ENCODE data around the gene FAM161B.
A peak's percentile ranks its signal among the peaks of the same experiment; 100 is the strongest.
"Not testable (repeated sequence)": the region's sequence is repeated elsewhere in the genome, so short reads cannot be mapped to it uniquely, and the experiment has no call there.

FAM161B gene, protein sequence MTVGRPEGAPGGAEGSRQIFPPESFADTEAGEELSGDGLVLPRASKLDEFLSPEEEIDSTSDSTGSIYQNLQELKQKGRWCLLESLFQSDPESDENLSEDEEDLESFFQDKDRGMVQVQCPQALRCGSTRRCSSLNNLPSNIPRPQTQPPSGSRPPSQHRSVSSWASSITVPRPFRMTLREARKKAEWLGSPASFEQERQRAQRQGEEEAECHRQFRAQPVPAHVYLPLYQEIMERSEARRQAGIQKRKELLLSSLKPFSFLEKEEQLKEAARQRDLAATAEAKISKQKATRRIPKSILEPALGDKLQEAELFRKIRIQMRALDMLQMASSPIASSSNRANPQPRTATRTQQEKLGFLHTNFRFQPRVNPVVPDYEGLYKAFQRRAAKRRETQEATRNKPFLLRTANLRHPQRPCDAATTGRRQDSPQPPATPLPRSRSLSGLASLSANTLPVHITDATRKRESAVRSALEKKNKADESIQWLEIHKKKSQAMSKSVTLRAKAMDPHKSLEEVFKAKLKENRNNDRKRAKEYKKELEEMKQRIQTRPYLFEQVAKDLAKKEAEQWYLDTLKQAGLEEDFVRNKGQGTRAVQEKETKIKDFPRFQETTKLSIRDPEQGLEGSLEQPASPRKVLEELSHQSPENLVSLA

DNA sequence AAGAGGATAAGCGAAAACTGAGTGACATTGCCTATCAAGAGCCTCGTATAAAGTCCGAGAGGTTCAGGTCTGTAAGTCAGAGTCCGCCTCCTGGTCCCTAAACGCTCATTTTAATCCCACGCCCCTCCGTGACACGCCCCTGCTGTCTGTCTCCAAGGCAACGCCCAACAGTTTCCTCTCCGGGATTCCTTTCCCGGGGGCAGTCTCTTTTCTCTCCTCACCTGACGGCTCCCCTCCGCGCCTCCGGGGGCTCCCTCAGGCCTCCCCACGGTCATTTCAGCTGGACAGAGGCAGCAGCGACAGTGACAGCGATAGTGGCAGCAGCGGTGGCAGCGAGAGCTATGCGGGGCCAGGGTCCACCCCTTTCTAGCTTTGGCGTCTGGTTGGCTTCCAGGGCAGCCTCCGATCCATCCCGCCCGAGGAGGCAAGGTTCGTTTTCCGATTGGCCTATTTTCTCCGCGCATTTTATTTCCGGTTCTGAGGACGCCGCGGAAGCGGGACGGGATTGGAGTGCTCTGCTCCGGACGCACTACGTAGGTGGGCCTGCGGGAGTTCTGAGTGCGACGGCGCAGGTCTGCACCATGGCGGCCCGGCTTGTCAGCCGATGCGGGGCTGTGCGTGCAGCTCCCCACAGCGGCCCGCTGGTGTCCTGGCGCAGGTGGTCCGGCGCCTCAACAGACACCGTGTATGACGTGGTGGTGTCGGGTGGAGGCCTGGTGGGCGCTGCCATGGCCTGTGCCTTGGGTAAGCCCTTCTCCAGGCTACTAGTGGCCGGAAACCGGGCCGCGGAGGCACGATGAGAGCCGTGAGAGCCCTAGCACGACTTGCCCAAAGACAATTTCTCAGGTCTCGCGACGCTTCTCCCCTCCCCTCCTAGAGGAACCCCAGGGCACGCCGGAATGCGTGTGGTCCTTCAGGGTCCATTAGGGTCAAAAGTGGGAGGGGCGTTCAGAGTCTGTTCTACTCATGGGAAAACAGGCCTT lies at the start of gene FAM161B, which contains the start of gene COQ6:
Gene FAM161B, minus strand, starts transcription at position 343 of the 983 bp plus-strand sequence. Its CDS starts 68 bp downstream, at position 275.
Gene COQ6, plus strand, starts transcription at position 551 of the 983 bp plus-strand sequence. Its CDS starts 31 bp downstream, at position 582.
- DNase-seq: peak; percentile 94

GRCh38 chr14:73998726-73999125 lies 48.8 kb upstream of the FAM161B start:
- no peak for DNase-seq

DNA sequence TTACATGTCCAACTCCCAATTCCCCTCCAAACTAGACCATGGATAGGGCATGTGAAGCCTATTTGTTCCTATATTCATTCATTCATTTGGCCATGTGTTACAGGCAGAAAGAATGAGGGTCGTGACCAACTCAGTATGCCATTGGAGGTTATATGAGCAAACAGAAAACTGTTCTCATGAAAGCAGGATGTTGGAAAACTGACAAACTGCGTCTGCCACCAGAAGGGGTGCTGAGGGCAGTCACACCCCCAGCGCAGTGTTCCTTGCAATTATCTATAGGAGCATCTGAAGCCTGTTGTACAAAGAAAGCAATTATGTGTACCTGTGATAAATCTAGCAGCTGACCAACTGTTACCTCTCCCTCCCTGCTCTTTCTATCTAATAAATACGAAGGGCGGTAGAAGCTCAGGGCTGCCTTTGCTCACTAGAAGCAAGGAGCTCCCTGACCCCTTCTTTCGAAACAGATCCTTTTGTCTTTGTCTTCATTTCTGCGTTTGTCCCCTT lies 48.1 kb upstream of the FAM161B start:
- no peak for DNase-seq

DNA sequence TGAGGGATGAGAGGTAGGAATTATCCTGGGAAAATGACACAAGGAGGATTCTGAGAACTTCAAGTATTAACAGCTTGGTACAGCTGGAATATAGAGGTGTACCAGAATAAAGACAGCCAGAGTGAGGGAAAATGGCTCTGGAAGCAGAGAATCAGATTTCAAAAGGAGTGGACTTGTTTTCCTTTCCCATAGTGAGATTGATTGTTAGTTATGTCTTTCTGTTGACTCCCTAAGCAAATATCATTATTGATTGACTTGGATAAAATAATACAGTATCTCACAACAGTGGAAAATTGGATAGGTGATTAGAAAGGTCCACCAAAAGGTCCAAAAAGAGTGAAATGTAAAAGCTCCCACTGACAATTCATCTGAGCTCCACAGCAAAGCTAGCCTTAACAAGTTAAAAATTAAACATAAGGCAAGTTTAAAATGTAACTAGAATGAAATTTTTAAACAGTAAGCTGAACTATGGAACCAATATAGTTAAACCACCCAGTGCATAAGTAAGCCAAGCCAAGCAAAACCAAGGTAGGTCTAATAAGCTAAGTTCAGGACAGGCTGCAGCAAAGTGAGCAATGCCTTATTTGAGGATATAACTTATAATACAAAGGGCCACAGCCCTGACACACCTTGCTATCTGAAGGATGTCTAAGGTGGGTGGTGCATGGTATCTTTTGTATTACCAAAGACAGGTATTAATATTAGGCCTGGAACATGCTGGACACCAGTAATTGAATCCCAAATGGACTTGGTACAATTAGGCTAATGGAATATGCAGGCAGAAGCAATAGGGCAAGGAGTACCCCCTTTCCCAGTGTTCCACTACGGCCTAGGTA lies 47.4 kb upstream of the FAM161B start:
- no peak for DNase-seq

GRCh38 chr14:73996731-73997107 lies 46.8 kb upstream of the FAM161B start:
- DNase-seq: no peak

DNA sequence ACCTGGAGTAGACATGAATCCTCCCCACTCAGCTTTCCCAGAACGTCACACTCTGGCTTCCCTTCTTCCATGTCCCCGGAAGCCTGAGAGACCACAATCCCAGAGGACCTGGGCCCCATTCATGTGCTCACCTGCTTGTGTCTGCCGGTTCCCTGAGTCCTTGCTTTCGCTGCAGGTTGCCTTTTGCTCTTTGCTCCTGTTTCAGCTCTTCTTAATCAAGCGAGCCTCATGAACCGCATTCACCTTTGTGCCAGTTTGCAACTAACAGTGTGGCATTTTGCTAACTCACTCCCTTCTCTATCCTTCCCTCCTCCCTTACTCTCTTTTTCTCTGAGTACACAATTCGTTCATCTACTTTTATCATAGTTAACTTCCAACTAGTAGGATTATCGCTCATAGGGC lies 46.1 kb upstream of the FAM161B start:
- no peak for DNase-seq

DNA sequence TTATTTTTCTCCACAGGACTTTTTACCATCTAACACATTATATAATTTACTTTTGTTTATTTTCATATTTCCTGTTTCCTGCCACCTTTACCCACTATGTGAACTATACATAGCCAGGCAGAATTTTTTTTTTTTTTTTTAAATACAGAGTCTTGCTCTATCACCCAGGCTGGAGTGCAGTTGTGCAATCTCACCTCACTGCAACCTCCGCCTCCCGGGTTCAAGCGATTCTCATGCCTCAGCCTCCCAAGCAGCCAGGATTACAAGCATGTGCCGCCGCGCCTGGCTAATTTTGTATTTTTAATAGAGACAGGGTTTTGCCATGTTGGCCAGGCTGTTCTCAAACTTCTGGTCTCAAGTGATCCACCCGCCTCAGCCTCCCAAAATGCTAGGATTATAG lies 45.0 kb upstream of the FAM161B start:
- DNase-seq: not testable (repeated sequence)

GRCh38 chr14:73991092-73991491 lies 41.2 kb upstream of the FAM161B start:
- no peak for DNase-seq

GRCh38 chr14:73988656-73989055 lies 38.8 kb upstream of the FAM161B start:
- not testable (repeated sequence) for DNase-seq

GRCh38 chr14:73988065-73988464 lies 38.2 kb upstream of the FAM161B start:
- no peak for DNase-seq

DNA sequence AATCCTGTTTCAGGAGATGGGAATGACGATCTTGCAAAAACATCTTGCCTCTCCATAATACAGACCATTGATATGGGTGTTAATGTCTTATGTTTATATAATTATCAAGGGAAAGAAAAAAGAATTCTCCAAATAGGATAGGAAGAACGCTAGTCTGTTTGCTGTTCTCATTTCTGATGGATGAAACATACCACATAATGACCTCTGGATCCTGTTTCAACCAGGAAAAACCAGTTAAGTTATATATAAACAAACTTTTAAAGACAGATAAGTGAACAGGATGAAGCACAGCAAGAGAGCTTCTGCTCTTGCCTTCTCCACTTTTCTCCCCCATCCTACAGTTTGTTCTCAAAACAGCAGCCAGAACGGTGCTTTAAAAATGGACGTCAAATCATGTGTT lies 28.0 kb upstream of the FAM161B start:
- no peak for DNase-seq

DNA sequence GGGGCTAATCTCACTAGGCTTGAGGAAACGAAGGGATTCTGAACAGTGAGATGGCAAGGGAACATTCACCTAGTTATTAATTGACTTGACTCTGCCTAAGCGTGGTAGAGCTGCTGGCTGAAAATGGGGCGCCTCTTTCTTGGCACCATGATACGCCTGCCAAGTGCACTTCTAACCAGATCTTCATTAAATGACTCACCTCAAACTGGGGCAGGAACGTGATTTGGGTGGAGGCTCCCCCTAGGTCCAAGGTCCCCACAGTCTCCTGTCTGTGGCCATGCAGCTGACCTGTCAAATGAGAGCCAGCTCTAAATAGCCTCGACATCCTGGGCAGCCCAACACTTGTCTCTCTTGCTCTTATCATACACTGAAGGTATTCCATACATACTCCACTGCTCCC lies 26.2 kb upstream of the FAM161B start:
- DNase-seq: no peak

- DNase-seq: no peak
Measured at GRCh38 chr14:73973497-73973896, 23.6 kb upstream of the FAM161B start.

DNA sequence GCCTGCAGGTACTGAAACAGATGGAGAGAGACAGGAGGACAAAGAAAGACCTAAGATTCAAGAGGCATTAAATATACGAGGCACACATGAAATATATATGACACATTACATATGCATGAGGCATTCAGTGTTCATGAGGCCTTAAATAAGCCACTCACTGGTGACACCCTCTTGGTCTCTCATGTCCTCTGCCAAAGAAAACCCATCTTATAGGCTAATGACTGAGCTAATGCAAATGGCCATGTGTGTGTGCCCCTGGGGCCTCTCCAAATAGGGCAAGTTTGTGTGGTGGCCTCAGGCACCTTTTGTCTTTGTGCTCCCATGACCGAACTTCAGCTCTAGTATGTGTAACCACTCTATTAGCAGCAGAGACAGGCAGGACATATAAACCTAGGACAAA lies 19.0 kb upstream of the FAM161B start:
- DNase-seq: no peak

DNA sequence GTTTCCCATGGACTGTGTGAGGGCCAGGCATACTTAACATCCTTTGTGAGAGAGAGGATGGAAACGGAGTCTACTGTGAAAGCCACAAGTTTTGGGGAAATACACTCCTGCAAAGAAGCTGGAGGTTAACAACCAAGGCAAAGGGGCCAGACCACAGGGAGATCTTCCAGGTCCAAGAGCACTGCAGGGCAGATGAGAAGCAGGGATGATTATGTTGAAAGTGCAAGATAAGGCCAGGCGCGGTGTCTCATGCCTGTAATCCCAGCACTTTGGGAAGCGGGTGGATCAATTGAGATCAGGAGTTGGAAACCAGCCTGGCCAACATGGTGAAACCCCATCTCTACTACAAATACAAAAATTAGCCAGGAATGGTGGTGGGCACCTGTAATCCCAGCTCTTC lies 15.3 kb upstream of the FAM161B start:
- no peak for DNase-seq

DNA sequence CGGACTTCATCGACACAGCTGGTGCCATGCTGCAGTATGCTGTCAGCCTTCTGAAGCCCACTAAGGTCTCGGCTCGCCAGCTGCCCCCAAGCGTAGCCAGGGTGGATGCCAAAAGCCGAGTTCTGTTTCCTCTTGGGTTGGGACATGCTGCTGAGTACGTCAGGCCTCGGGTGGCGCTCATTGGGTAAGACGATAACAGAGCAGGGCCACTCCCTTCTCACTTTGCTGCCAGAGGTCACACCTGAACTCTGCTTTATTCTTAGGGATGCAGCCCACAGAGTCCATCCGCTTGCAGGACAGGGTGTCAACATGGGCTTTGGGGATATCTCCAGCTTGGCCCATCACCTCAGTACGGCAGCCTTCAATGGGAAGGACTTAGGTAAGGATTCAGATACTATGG lies 11.3 kb upstream of the FAM161B start:
- no peak for DNase-seq

DNA sequence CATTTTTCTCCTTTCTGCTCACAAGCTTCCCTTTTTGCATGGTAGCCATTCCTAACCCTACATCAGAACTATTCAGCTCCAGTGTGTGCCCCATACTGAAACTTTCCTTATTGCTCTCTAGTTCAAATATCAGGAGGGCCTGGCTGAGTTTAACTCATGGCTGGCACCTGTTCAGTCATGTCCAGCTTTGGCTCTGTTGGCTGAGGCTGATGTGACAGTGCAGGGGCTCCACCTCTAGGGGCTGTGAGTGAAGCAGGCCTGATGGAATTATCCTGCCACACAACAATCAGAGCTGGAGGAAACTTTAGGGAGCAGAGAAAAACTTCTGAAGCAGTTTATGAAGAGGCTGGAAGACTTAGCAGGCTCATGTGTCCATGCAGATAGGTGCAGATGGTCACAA lies 8.7 kb upstream of the FAM161B start:
- DNase-seq: no peak

DNA sequence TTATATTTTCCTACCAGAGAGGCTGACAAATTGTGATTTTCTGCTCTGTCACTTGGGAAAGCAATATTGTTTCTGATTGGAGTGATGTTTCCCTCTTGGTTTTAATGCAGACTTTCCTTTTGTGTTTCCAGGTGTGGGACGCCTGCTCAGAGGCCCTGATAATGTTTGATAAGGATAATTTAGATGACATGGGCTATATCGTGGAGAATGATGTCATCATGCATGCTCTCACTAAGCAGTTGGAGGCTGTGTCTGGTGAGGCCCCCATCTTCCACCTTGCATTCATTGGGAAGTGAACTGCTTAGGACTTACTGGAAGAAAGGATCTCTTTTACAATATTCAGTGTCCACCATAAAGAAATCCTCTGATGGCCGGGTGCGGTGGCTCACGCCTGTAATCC lies 5.8 kb upstream of the FAM161B start:
- no peak for DNase-seq

GRCh38 chr14:73953731-73954130 lies 3.8 kb upstream of the FAM161B start:
- DNase-seq: no peak

- no peak for DNase-seq
Measured at GRCh38 chr14:73945159-73945670, 4.7 kb downstream of the FAM161B start.

- DNase-seq: no peak
Measured at GRCh38 chr14:73944432-73945158, 5.3 kb downstream of the FAM161B start.

Measured in SHP77 treated with DMSO at 0.1 percent for 48 hours (cell line).